ENCODE measurements around the gene MRPL12. TPM values are rescaled to one million over a fixed set of nuclear protein-coding genes. Genes with fewer than 3 reads are reported as not detected.
A peak's percentile ranks its signal among the peaks of the same experiment; 100 is the strongest.

Gene MRPL12
- total RNA-seq, 1 experiment from 2014 or later = 94.7 TPM

- peak overlapping the region; percentile 39 for H3K27ac Mint-ChIP-seq (ENCODE audit: unreplicated experiment)
- DNase-seq = peak; percentile 93
- no peak for TF ChIP-seq CTCF (IDR thresholded peaks at IDR 0.05; ENCODE audit: unreplicated experiment)
These were observed 19.3 kb downstream of the MRPL12 start for GRCh38 chr17:81722184-81723120.

GRCh38 chr17:81723651-81724209 lies 20.6 kb downstream of the MRPL12 start:
- Mint-ChIP-seq H3K27me3 (ENCODE audit: unreplicated experiment) (no peaks in the 10 kb centered on the region), H3K27ac (ENCODE audit: unreplicated experiment) (peak overlapping the region; percentile 28), H3K4me3 (ENCODE audit: low read depth, unreplicated experiment) (peak overlapping the region; percentile 11), H3K9me3 (ENCODE audit: low read depth, unreplicated experiment) (no peaks in the 10 kb centered on the region), H3K36me3 (ENCODE audit: insufficient read depth, unreplicated experiment) (peaks cover 46% of the 10 kb centered on the region), H3K4me1 (ENCODE audit: low read depth, unreplicated experiment) (peaks cover 12% of the 10 kb centered on the region)
- CTCF ChIA-PET = no interaction called here
- no peak for TF ChIP-seq CTCF (IDR thresholded peaks at IDR 0.05; ENCODE audit: unreplicated experiment)
- intact Hi-C loops (cut with micrococcal nuclease; ENCODE audit: unreplicated experiment) = no loop called here
- BruUV-seq (replicated peaks) = no TSS peak
- DNase-seq = no peak

More at GRCh38 chr17:81722184-81723120, 19.3 kb downstream of the MRPL12 start:
- Mint-ChIP-seq H3K4me3 (ENCODE audit: low read depth, unreplicated experiment) (peak overlapping the region; percentile 41), H3K27me3 (ENCODE audit: unreplicated experiment) (no peaks in the 10 kb centered on the region), H3K36me3 (ENCODE audit: insufficient read depth, unreplicated experiment) (peaks cover 56% of the 10 kb centered on the region), H3K4me1 (ENCODE audit: low read depth, unreplicated experiment) (peaks cover 12% of the 10 kb centered on the region), H3K9me3 (ENCODE audit: low read depth, unreplicated experiment) (no peaks in the 10 kb centered on the region)
- CTCF ChIA-PET = interaction anchor here (0.6 kb wide), 1 partner anchor 103 kb away, joined by 4 read pairs; no protein-coding TSS in a partner anchor
- BruUV-seq (replicated peaks) = no TSS peak
- intact Hi-C loops (cut with micrococcal nuclease; ENCODE audit: unreplicated experiment) = no loop called here

GRCh38 chr17:81725439-81725838 lies 22.3 kb downstream of the MRPL12 start:
- no peak for TF ChIP-seq CTCF (IDR thresholded peaks at IDR 0.05; ENCODE audit: unreplicated experiment)
- H3K4me3 Mint-ChIP-seq (ENCODE audit: low read depth, unreplicated experiment) = no peak overlapping the region
- no TSS peak for BruUV-seq (replicated peaks)
- no peaks in the 10 kb centered on the region for H3K27me3 Mint-ChIP-seq (ENCODE audit: unreplicated experiment)
- intact Hi-C loops (cut with micrococcal nuclease; ENCODE audit: unreplicated experiment) = no loop called here
- H3K9me3 Mint-ChIP-seq (ENCODE audit: low read depth, unreplicated experiment) = no peaks in the 10 kb centered on the region
- no peak overlapping the region for H3K27ac Mint-ChIP-seq (ENCODE audit: unreplicated experiment)
- H3K4me1 Mint-ChIP-seq (ENCODE audit: low read depth, unreplicated experiment) = peaks cover 12% of the 10 kb centered on the region
- peaks cover 36% of the 10 kb centered on the region for H3K36me3 Mint-ChIP-seq (ENCODE audit: insufficient read depth, unreplicated experiment)
- CTCF ChIA-PET = interaction anchor here (0.6 kb wide), 3 partner anchors 22 to 622 kb away, joined by 3 to 8 read pairs (median 5); partner anchors contain the start of gene MRPL12
- no peak for DNase-seq

- Mint-ChIP-seq H3K27ac (ENCODE audit: unreplicated experiment) (no peak overlapping the region), H3K27me3 (ENCODE audit: unreplicated experiment) (no peaks in the 10 kb centered on the region), H3K4me3 (ENCODE audit: low read depth, unreplicated experiment) (no peak overlapping the region), H3K4me1 (ENCODE audit: low read depth, unreplicated experiment) (peaks cover 12% of the 10 kb centered on the region), H3K36me3 (ENCODE audit: insufficient read depth, unreplicated experiment) (peaks cover 31% of the 10 kb centered on the region), H3K9me3 (ENCODE audit: low read depth, unreplicated experiment) (no peaks in the 10 kb centered on the region)
- CTCF ChIA-PET = no interaction called here
- intact Hi-C loops (cut with micrococcal nuclease; ENCODE audit: unreplicated experiment) = no loop called here
- DNase-seq = no peak
- BruUV-seq (replicated peaks) = no TSS peak
- no peak for TF ChIP-seq CTCF (IDR thresholded peaks at IDR 0.05; ENCODE audit: unreplicated experiment)
These were observed 22.8 kb downstream of the MRPL12 start for GRCh38 chr17:81726004-81726403.

Data from Calu3 (cell line).